HEK293T (cell line): ENCODE measurements around the gene MEPCE.

Source experiments
- BHLHE40 ChIP-seq: fragments of 450-650 bp; IDR thresholded peaks from 2 replicates; pipeline ENCODE4 v1.6.1; 2016; ENCODE audit warnings: mild to moderate bottlenecking, moderate library complexity, borderline replicate concordance
- FOXK2 ChIP-seq: fragments of 450-650 bp; IDR thresholded peaks from 2 replicates; pipeline ENCODE4 v1.6.1; 2016; ENCODE audit warnings: mild to moderate bottlenecking
- HDGF ChIP-seq: fragments of 450-650 bp; IDR thresholded peaks from 2 replicates; pipeline ENCODE4 v1.6.1; 2017; ENCODE audit warnings: antibody characterized with exemption, borderline replicate concordance
- L3MBTL2 ChIP-seq: fragments of 450-650 bp; conservative IDR thresholded peaks from 2 replicates; pipeline ENCODE4 v1.6.1; 2016; ENCODE audit warnings: mild to moderate bottlenecking
- LEF1 ChIP-seq: fragments of 450-650 bp; IDR thresholded peaks from 2 replicates; pipeline ENCODE4 v1.6.1; 2017; ENCODE audit warnings: mild to moderate bottlenecking, borderline replicate concordance
- NFRKB ChIP-seq: fragments of 450-650 bp; IDR thresholded peaks from 2 replicates; pipeline ENCODE4 v1.6.1; 2016; ENCODE audit warnings: mild to moderate bottlenecking, moderate library complexity
- PKNOX1 ChIP-seq: fragments of 450-650 bp; IDR thresholded peaks from 2 replicates; pipeline ENCODE4 v1.6.1; 2016
- SP1 ChIP-seq: fragments of 450-650 bp; IDR thresholded peaks from 2 replicates; pipeline ENCODE4 v1.6.1; 2017
- SUZ12 ChIP-seq: fragments of 450-650 bp; IDR thresholded peaks from 2 replicates; pipeline ENCODE4 v1.6.1; 2016; ENCODE audit warnings: mild to moderate bottlenecking
- TARDBP ChIP-seq: fragments of 450-650 bp; IDR thresholded peaks from 2 replicates; pipeline ENCODE4 v1.6.1; 2016
- ZNF384 ChIP-seq: fragments of 450-650 bp; IDR thresholded peaks from 2 replicates; pipeline ENCODE4 v1.6.1; 2016

- TF ChIP-seq SP1 (no peak), BHLHE40 (no peak), SUZ12 (no peak), L3MBTL2 (no peak), ZNF384 (no peak), LEF1 (no peak), HDGF (no peak), NFRKB (no peak), TARDBP (no peak), FOXK2 (no peak), PKNOX1 (no peak)
These were observed 42.7 kb downstream of the MEPCE start for GRCh38 chr7:100472121-100472851.
